GM21367 (cell line): ENCODE measurements around the gene FUBP3.

Source experiments
- ATAC-seq: cut with Tn5 transposase; IDR thresholded peaks from one replicate; pipeline ENCODE4 v1.9.1; 2021; ENCODE audit not compliant: unreplicated experiment

The FUBP3 gene

DNA sequence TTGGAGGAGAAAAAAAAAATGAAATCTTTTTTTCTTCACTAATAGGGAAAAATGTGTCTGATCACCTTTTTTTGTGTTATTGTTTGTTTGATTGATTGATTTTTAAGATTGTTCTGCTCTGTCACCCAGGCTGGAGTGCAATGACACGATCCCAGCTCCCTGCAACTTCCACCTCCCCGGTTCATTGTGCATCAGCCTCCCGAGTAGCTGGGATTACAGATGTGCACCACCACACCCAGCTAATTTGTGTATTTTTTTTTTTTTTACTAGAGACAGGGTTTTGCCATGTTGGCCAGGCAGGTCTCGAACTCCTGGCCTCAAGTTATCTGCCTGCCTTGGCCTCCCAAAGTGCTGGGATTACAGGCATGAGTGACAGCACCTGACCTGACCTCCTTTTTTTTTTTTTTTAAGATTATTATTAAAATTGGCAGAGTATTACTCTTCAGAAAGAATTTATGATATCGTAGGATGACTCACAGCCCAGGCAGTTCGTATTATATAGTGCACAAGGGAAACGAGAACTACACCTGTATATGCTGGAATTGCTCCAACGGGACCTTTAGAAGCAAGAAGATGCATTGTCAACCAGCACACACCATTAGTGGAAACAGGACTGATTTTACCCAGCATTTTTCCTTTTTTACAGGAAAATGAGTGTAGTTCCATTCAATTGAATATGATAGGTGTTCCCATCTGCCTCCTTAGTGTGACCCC, 27.7 kb downstream of the FUBP3 start:
- no peak for ATAC-seq

DNA sequence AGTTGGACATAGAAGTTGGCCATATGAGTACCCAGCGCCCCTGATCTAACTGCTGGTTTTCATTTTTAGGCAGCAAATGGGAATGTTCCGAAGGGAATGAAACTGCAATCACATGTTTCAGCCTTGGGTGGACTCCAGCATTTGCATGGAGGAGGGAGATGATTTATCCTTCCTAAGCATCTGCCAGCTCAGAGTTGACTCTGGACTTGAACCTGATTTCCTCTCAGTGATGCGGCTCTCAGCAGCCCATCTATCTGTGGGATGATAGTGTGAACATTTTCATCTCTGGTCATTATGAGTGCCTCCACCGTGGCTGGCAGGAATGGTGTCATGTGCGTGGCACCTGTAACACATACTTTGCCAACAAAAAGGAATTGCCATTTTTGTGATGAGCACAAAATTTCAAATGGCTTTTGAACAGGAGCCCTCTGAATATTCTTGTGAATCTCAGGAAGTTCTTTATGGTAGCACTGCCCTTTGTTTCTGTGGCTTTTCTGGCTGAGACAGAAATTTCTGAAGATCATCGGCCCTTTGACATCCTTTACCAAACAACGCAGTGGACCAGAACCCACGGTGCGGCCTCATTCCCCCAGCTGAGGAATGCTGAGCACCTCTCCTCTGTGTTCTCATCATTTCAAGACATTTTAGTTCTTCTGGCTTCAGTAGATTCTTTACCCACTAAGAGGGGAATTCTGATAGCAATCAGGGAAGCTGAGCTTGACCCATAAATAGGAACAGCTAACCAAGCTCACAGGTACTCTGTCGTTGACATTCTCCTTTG, 28.5 kb downstream of the FUBP3 start:
- no peak for ATAC-seq

DNA sequence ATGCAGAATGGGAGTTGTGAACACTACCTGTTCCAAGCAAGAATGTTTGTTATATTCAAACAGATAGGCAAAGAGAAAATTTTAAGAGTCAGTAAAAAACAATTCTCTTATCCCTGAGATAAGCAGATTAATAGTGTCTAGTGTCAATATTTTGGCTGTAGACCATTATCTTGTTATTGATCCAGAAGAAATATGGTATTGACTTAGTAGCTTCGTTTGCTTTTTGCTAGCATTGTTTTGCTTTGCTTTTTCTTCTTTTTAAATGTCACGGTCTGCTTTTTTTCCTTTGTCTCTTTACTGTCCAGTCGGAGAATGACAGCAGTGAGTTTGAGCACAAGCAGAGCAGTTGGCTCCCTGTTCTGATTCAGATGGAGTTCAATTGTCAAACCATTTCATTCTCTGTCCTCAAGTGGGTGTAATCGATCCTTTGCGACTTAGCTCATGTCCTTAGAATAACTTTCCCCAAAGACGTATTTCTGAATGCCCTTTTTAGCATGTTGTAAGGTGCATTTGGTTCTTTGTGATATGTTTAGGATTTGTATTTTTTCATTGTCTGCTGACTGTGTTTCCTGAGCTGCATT, 29.3 kb downstream of the FUBP3 start:
- no peak for ATAC-seq

DNA sequence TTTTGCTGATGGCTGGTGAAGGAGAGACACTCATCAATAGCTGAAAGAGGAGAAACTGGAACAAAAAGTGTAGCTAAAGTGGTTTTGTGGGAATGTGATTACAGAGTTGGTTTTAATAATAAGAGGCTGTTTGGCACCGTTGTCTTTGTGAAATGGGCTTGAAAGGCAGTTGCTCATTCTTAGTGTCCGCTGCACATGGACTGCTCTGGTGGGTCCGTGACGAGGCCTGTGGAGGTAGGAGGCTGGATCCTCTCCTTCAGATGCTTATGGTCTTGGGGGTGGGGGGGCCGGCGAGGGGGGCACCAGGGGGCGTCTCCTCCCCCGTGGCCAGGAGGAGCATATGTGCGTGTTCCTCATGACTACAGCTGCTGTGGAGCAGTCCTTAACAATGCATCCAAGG, 29.8 kb downstream of the FUBP3 start:
- ATAC-seq, result no peak

DNA sequence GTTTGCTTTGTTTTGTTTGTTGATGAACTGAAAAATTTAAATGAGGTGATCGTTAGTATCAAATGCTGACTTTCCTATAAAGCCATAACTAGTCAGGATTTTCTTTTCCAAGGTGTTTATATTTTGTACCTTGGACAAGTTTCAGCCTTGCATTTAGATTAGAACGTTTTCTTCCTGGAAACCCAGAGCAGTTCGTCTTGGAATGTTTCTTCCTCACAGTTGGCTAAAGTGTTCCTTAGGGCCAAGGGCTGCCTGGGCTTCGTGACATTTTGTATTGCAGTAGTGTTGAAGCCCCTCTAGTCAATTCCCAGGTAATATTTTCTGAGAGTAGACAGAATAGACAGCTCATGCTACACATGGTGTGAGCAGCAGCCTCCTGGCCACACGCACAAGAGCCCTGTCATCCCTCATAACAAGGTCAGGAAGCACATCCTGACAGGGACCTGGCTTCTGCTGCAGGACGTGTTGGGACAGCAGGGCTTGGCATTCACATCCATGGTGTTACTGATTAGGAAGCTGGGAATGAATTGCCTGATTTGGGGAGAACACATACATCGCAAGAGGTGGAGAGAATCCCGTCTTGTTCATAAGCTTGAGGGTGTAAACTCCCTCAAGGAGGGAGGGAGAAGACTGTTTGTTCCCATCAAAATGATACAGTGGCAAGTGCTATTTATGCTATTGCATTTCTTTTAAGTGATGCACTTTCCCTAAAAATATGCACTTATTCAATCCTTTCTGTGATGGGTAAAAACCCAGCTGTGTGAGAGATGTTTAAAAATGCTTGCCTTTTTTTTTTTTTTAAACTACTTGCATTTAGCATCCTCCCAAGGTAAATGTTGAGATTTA, 31.7 kb downstream of the FUBP3 start:
- ATAC-seq, result no peak

DNA sequence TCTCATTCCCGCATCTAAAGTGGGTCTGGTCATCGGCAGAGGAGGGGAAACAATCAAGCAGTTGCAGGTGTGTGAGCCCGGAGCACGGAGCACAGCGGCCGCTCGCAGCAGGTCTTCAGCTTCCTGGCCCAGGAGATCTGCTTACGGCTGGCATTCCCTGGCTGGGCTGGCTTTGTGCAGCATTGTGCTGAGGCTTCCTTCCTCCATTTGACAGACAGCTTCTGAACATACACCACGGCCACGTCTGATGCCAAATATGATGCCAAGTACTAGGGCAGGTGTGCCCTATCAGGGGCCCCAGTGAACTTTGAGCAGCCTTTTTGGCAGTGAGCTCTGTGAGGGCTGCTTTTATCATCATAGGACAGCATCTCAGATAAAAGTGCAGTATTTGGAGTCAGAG, 37.1 kb downstream of the FUBP3 start:
- ATAC-seq, result no peak

DNA sequence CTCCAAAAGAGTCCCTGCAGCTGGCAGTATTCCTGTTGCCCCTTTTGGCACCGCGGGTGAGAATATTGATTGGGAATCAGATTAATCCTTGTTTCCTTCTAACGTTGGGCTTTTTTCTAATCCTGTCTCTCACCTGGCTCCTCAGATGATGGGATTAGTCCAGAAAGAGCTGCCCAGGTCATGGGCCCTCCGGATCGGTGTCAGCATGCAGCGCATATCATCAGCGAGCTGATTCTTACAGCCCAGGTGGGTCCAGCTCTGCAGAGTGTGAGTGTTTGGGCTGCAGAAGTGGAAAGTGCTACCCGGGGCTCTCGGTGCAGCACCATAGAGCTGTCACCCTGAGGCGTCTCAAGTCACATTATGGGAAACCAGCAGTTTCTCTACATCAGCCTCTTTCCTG, 44.1 kb downstream of the FUBP3 start:
- ATAC-seq, result no peak

DNA sequence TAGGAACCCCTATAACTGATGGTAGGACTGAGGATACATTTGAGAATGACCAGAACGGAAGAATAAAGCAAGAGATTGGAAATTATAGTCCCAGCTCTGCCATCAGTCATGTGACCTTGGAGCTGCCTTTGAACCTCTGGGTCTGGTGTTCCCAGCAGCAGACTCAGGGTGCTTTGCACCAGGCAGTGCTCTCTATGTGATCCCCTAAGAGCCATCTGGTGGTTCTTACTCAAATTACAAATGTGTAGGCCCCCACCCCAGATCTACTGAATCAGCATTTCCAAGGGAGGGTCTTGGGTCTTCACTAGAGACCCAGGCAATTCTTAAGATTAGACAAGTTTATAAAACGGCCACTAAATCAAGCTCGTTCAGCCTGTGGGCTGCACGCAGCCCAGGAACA, 44.8 kb downstream of the FUBP3 start:
- ATAC-seq, result no peak

DNA sequence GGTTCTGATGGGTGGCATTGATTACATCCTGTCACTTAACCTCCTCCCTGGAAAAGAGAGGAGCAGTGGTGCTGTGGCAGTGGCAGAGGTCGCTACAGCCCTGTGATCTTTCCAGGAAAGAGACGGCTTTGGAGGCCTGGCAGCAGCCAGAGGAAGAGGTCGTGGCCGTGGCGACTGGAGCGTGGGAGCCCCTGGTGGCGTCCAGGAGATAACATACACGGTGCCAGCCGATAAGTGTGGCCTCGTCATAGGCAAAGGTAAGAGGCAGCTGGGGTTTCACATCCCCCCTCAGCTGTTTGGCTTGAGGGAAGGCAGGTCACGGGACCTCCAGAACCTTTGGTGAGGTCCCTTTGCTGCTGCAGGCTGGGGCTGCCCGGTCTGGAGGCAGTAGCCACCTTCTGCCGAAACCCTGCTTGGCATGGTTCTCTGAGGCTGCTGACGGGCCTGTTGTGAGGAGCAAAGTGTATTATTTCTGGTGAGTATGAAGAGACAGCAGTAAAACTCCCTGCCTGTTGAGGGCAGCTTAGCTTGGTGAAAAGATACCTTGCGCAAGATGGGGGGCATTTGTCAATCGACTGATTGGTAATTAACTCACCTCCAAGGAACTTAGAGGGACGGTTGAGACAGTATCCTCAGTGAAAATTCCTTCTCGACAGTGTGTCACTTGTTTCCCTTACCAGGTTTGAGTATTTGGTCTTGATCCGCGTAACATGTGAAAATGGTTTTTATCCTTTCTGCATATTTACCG, 47.0 kb downstream of the FUBP3 start:
- ATAC-seq, result no peak

DNA sequence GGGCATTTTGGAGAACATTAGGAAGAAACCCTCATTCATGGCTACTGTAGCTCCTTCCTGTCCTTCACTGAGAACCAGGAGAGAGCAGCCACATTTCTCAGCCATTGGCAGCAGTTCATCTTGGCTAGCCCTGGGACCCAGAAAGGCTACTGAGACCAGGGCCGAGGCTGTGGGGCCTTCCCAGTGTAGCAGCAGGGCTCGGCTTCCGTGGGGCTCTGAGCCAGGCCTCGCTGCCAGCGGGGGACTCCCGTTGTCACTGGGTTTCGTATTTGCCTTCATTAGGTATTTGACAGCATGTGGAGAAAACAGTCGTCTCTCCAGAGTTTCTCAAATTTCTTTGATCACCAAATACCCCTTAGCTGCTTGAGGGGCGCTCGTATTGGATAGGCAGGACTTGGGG, 47.7 kb downstream of the FUBP3 start:
- ATAC-seq, result no peak

DNA sequence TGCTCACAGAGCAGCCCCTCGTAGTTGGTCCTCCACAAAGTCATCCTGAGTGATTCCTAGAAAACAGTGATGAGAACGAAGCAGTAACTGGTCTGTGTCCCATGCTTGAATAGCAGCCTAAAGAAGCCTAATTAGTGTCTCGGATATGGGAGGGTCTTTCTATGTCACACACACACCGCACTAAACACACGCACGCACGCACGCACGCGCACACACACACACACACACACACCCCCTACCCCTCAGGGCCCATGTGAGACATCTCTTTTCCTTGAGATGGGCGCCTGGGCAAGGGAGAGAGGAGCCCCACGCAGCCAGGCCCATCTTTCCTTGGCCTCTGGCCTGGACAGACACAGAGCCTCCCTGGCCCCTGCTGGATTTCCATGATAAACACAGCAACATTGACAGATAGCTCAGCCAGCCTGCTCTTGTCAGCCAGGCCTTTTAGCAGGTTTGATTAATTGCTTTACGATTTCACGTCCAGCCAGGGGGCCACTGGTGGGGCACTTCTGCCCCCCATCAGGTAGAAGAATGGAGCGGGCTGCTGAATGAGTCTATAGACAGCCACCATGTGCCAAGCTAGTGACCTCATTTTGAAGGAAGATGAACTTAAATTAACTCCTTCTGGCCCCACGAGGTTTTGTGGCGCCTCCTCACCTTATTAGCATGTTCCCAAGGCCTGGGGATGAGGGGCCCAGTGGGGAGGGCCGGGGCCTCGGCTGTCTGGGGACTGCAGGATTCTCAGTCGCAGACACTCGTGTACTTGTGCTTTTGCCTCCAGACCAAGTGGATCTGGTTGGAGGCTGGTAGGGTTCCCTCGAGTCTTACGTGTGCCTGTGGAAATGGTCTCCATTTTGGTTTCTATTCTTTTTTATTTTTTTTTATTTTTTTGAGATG, 48.8 kb downstream of the FUBP3 start:
- no peak for ATAC-seq

DNA sequence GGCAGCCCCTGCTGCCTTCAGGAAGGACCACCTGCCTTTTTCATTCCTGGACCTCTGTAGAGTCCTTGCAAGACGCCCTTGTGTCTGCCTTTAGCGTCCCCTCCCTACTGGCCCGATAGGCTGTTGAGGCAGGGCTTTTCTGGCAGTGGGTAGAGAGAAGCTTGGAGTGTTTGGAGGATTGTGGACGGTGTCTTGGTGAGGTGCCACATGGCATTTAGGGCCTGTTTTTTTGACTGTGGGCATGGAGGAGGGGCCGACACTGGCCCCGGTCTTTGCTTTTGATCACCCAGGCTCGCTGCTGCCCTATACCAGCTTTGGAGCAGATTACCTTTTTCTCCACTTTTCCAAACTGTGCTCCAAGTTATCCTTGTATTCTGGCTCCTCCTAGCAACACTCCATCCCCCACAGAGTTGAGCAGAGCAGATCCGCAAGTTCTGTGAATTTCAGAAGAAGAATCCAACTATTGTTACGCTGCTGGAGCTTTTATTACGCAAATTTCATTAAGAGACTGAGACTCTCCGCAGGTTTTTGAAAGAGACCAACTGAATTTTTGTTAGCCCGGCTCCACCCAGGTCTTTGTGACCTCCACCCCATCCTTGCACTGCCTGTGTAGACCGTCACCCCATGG, 50.2 kb downstream of the FUBP3 start:
- ATAC-seq, result no peak

DNA sequence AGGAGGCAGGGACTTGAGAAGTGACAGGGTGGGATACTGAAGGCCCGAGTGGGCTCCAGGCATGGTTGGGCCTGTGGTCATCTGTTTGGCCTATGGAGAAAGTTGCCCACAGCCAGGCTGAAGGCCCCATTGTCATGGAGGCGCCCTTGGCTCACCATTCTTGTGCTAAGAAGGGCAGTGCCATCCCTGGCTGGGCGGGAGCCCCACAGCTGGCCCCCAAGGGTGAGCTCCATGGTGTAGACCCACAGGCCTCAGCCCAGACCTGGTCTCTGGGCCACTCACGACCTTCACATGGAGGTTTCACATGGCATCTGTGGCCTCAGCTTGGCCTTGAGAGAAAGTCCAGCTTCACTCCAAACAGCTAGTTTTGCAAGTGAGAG, 50.7 kb downstream of the FUBP3 start:
- no peak for ATAC-seq

DNA sequence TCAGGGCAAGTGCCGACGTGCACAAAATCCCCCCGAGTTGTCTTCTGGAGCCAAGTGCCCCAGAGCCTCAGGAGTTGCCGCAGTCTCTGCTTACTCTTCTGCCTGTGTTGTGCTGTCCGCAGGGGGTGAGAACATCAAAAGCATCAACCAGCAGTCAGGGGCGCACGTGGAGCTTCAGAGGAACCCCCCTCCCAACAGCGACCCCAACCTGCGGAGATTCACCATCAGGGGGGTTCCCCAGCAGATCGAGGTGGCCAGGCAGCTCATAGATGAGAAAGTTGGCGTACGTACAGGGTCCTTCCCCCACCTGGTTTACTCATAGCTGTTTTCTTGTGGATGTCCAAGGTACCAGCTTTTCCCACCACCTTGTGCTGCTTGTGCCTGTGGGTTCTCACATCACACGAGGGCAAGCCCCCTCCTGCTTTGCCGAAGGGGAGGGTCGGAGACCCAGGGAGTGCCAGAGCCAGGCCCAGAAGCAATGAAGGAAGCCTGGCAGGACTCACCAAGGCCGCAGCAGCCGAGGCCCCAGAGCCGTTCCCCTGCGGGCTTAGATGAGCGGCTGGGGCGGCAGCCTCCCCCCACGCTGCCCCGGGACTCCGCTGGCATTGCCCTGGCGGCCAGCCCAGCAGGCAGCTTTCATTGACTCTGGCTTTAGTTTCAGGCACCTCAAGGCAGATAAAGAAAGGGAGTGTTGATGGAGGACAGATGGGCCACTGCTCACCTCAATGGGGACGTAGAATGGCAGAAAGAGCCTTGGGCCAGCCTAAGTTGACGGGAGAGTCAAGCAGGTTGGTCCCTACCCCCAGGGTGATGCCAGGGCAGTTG, 51.3 kb downstream of the FUBP3 start:
- no peak for ATAC-seq

DNA sequence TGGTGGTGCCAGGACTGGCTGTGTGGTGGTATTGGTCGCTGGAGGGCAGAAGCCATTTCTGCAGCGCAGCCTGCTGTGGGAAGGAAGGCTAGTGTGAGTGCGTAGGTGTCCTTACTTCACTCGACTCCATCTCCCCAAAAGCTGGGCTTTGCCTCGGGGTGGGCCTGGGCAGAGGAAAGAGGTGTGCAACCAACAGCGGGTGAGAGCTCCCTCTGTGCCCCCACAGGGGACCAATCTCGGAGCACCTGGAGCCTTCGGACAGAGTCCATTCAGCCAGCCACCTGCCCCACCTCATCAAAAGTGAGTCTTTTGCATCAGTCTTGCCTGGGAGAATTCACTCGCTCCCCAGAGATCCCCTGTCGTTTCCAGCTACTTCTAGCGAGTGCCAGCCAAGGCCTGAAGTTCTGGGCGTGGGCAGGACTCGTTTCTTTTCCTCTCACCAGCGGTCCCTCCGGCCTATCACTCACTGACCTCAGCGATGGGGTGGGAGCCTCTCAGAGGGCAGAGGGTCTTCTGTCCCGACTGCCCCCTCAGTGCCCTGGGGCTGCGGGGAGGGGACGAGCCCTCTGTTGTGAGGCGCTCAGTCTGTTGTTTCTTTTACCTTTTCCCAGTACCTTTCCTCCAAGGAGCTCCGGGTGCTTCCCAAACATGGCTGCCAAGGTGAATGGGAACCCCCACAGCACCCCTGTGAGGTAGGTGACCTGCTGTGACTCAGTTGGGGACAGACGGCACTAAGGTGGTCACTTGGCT, 52.1 kb downstream of the FUBP3 start:
- ATAC-seq, result no peak

DNA sequence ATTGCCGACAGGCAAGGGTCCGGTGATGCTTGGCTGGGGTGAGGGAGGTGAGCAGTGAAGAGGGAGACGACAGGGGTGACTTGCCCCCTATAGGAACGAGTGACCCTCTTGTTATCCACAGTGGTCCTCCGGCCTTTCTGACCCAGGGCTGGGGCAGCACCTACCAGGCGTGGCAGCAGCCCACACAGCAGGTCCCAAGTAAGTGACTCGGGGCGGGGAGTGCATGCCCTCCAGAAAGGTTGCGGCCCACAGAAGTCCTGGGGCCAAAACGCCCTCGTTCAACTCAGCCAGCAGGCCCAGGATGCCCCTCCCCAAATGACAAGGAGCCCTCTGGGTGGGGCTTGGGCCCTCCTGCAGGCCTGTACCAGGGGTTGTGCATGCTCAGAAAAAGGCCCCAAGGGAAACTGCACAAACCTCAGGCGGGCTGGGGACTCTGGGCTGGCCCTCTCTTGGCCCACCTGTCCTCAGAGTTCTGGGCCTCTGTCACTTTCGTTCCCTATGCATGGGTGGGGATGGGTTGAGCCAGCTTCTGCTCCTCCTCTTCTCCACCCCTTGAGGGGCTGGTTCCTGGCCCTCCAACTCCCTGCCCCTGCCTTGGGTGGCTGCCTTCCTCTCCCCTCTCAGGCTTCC, 52.8 kb downstream of the FUBP3 start:
- no peak for ATAC-seq

DNA sequence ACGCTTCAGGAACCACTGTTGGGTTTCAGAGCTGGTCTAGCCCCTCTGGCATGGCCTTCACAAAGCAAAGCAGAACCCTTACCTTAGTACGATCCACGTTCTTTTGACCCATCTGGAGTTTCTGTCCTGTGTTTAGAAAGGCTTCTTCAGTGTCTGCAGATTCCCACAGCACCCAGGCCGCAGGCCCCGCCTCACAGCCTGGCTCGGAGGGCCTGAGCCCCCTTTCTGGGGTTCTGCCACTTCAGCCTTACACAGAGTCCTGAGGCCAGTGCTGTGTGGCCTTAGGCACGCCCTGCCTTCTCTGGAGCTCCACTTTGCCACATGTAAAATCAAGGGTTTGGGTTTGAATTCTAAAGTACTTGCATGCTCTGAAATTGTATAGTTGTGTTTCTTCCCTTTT, 53.5 kb downstream of the FUBP3 start:
- no peak for ATAC-seq
